PC-3 (cell line): ENCODE results near the gene GLB1L.

Source experiments
- EZH2 ChIP-seq: fragments of 300-600 bp; sonication (generic); IDR thresholded peaks from one replicate; pipeline ENCODE4 v1.6.1; 2017; ENCODE audit warnings: antibody characterized with exemption, mild to moderate bottlenecking, low read length; ENCODE audit not compliant: unreplicated experiment
- TF ChIP-seq, protein P1 (sequence below): fragments of 300-600 bp; sonication (generic); conservative IDR thresholded peaks from 2 replicates; pipeline ENCODE4 v1.5.1; 2017; ENCODE audit warnings: antibody characterized with exemption, low read depth, mild to moderate bottlenecking, low read length

DNA sequence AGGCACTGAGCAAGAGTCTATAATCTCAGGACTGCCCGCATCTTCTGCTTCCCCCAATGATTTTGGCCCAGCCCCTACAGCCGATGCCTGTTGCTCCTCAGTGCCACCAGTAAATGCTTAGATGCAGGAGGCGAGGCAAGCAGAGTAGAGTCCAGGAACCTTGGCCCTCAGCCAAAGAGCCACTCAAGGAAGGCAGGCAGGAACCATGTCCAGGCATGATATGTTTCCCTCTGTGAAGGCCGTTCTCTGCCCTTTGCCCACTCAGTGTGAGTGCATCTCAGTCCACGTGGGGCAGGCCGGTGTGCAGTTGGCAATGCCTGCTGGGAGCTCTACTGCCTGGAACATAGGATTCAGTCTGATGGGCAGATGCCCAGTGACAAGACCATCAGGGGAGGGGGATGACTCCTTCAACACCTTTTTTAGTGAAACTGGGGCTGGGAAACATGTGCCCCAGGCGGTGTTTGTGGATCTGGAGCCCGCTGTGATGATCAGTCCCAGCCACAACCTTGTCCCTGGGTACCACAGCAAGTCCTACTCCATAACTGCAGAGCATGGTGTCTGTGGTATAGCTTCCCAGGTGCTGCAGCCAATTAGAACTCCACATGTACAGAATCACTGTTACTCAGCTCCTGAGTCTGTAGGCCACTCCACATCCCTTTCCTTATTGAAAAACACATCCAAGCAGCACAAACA, 24.3 kb upstream of the GLB1L start:
- TF ChIP-seq, protein P1, sequence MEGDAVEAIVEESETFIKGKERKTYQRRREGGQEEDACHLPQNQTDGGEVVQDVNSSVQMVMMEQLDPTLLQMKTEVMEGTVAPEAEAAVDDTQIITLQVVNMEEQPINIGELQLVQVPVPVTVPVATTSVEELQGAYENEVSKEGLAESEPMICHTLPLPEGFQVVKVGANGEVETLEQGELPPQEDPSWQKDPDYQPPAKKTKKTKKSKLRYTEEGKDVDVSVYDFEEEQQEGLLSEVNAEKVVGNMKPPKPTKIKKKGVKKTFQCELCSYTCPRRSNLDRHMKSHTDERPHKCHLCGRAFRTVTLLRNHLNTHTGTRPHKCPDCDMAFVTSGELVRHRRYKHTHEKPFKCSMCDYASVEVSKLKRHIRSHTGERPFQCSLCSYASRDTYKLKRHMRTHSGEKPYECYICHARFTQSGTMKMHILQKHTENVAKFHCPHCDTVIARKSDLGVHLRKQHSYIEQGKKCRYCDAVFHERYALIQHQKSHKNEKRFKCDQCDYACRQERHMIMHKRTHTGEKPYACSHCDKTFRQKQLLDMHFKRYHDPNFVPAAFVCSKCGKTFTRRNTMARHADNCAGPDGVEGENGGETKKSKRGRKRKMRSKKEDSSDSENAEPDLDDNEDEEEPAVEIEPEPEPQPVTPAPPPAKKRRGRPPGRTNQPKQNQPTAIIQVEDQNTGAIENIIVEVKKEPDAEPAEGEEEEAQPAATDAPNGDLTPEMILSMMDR, result no peak
- no peak for TF ChIP-seq EZH2
